K562 (cell line): ENCODE results near the gene KCNJ9. TPM values are rescaled to one million over a fixed set of nuclear protein-coding genes. Genes with fewer than 3 reads are reported as not detected.
A peak's percentile ranks its signal among the peaks of the same experiment; 100 is the strongest.

Source experiments
- ATAC-seq: fragments of 200-7000 bp; cut with Tn5 transposase; 3 replicates; pipeline ENCODE4 v1.9.1; 2020; ENCODE audit warnings: moderate library complexity
- BruUV-seq: library from RNA; stranded (reverse); fragments of 400-500 nt; replicated peaks from 2 replicates; lab custom pipeline; 2021; lab: Mats Ljungman, UMichigan
- CTCF ChIA-PET: fragments of 300-600 bp; formaldehyde crosslinking; extraction: SDS; loops from one replicate; lab custom pipeline; 2021; ENCODE audit warnings: low intra/inter-chr PET ratio; lab: Yijun Ruan, JAX
- POLR2A ChIA-PET: fragments of 300-600, 350-650 bp; sonication (Branson Sonifier 250); formaldehyde crosslinking; extraction: SDS; loops from one replicate; lab custom pipeline; 2021; ENCODE audit warnings: antibody characterized with exemption, inconsistent platforms; lab: Yijun Ruan, JAX
- DNase-seq, 4 experiments: peaks; one replicate each; pipeline versions ENCODE4 v3.0.0 to v3.0.0-alpha.2; 2011 to 2018; ENCODE audit warnings: low spot score in 3 of 4, mixed read lengths in 3 of 4; ENCODE audit errors: extremely low read depth in 1 of 4
- FAIRE-seq: peaks from 2 replicates; lab custom pipeline; 2011; peaks lifted over from hg19 to GRCh38; lab: Jason Lieb, UNC
- H2AFZ ChIP-seq: 2 replicates; pipeline ENCODE4 v1.6.0; 2011; ENCODE audit warnings: low read depth, low read length, control low read depth, inconsistent platforms
- H3K27ac ChIP-seq: fragments of 200-600 bp; 3 replicates; pipeline ENCODE4 v1.8.0; 2011; ENCODE audit warnings: low read depth, mild to moderate bottlenecking, control low read depth, inconsistent platforms, low read length, moderate library complexity, mixed read lengths; ENCODE audit errors: extremely low read depth
- H3K27me3 ChIP-seq, 2 experiments: fragments of 300-600 bp in 1 of 2; 2 replicates in 1 of 2; 3 replicates in 1 of 2; pipeline versions ENCODE4 v1.6.0 to v1.8.0; 2011; ENCODE audit warnings: inconsistent platforms in 2 of 2, low read length in 2 of 2, mild to moderate bottlenecking in 1 of 2, mixed read lengths in 1 of 2, moderate library complexity in 1 of 2; ENCODE audit not compliant: control insufficient read depth in 2 of 2, insufficient read depth in 2 of 2
- H3K36me3 ChIP-seq: fragments of 300-600 bp; 3 replicates; pipeline ENCODE4 v1.8.0; 2011; ENCODE audit warnings: mild to moderate bottlenecking, low read length, inconsistent platforms; ENCODE audit not compliant: control insufficient read depth, insufficient read depth
- H3K4me1 ChIP-seq, 2 experiments: fragments of 200-600 bp in 1 of 2; replicated peaks in 1 of 2; 2 replicates in 1 of 2; 3 replicates in 1 of 2; pipeline versions ENCODE4 v1.5.1 to v1.8.0; 2011; ENCODE audit warnings: inconsistent platforms in 2 of 2, low read length in 2 of 2, mild to moderate bottlenecking in 1 of 2, mixed read lengths in 1 of 2, moderate library complexity in 1 of 2; ENCODE audit not compliant: control insufficient read depth in 2 of 2, insufficient read depth in 2 of 2
- H3K4me2 ChIP-seq: 2 replicates; pipeline ENCODE4 v1.6.1; 2011; ENCODE audit warnings: low read length, control low read depth, inconsistent platforms, mixed read lengths; ENCODE audit not compliant: insufficient read depth
- H3K4me3 ChIP-seq: fragments of 200-600 bp; sonication (generic), shearing (Covaris generic); 2 replicates; pipeline ENCODE4 v1.5.1; 2016; ENCODE audit warnings: control low read depth, inconsistent platforms
- H3K79me2 ChIP-seq: fragments of 200-600 bp; 3 replicates; pipeline ENCODE4 v1.8.0; 2011; ENCODE audit warnings: low read length, inconsistent platforms; ENCODE audit not compliant: control insufficient read depth, insufficient read depth
- H3K9ac ChIP-seq, 2 experiments: 2 replicates each; pipeline versions ENCODE4 v1.6.0 to v1.6.1; 2011; ENCODE audit warnings: low read depth in 2 of 2, low read length in 2 of 2, control low read depth in 1 of 2, inconsistent platforms in 1 of 2, mild to moderate bottlenecking in 1 of 2, mixed read lengths in 1 of 2; ENCODE audit not compliant: insufficient read depth in 1 of 2
- H3K9me1 ChIP-seq: one replicate; pipeline ENCODE4 v1.6.0; 2011; ENCODE audit warnings: inconsistent platforms, mild to moderate bottlenecking, low read length, moderate library complexity; ENCODE audit not compliant: control insufficient read depth, insufficient read depth
- H3K9me3 ChIP-seq: replicated peaks from 2 replicates; pipeline ENCODE4 v1.5.1; 2011; ENCODE audit warnings: low read depth, low read length, inconsistent platforms; ENCODE audit not compliant: control insufficient read depth, insufficient read depth
- H4K20me1 ChIP-seq: replicated peaks from 2 replicates; pipeline ENCODE4 v1.6.1; 2011; ENCODE audit warnings: low read length, inconsistent platforms, mixed read lengths; ENCODE audit not compliant: control insufficient read depth, insufficient read depth
- CCNT2 ChIP-seq: IDR thresholded peaks from 2 replicates; pipeline ENCODE4 v1.6.1; 2011; ENCODE audit warnings: borderline replicate concordance, low read depth, mild to moderate bottlenecking, moderate library complexity, mixed read lengths, low read length; ENCODE audit not compliant: insufficient read length; ENCODE audit errors: extremely low read depth
- CREB3 ChIP-seq: fragments of 450-650 bp; conservative IDR thresholded peaks from 2 replicates; pipeline ENCODE4 v1.6.1; 2016; ENCODE audit warnings: missing genetic modification characterization, low read depth, mild to moderate bottlenecking, missing compliant biosample characterization, moderate library complexity
- ELK1 ChIP-seq: sonication (generic); formaldehyde crosslinking; IDR thresholded peaks from 2 replicates; pipeline ENCODE4 v1.8.1; 2022; ENCODE audit warnings: missing genetic modification reagents
- FOXA1 ChIP-seq: fragments of 450-650 bp; IDR thresholded peaks from 2 replicates; pipeline ENCODE4 v1.6.1; 2016; ENCODE audit warnings: mild to moderate bottlenecking, borderline replicate concordance
- ILK ChIP-seq: fragments of 450-650 bp; IDR thresholded peaks from 2 replicates; pipeline ENCODE4 v1.6.1; 2016; ENCODE audit warnings: missing genetic modification characterization, low read depth, mild to moderate bottlenecking, missing compliant biosample characterization, moderate library complexity, borderline replicate concordance
- KDM2B ChIP-seq: fragments of 250-450 bp; sonication (Bioruptor Pico); IDR thresholded peaks from 2 replicates; pipeline ENCODE4 v1.8.0; 2021; ENCODE audit warnings: mild to moderate bottlenecking, moderate library complexity
- NFIX ChIP-seq: fragments of 250-450 bp; sonication (Bioruptor Pico); IDR thresholded peaks from 2 replicates; pipeline ENCODE4 v1.4.0; 2020; ENCODE audit warnings: low read depth, mild to moderate bottlenecking, moderate library complexity
- NR2F6 ChIP-seq: fragments of 450-650 bp; formaldehyde crosslinking; IDR thresholded peaks from 2 replicates; pipeline ENCODE4 v1.4.0; 2020; ENCODE audit warnings: mild to moderate bottlenecking
- SAFB2 ChIP-seq: fragments of 200-400 bp; formaldehyde crosslinking; IDR thresholded peaks from 2 replicates; pipeline ENCODE4 v1.6.1; 2018; ENCODE audit warnings: borderline replicate concordance, low read length, low read depth, moderate library complexity; ENCODE audit not compliant: severe bottlenecking
- WGBS: fragments of 100-300 bp; shearing (Covaris generic); methylation state at CpG from one replicate; pipeline ENCODE4 v1.1.6; 2016; ENCODE audit warnings: low coverage, mixed read lengths; ENCODE audit not compliant: insufficient coverage; ENCODE audit errors: missing lambda C conversion rate; 5-methylcytosine and 5-hydroxymethylcytosine counted together
- in situ Hi-C: fragments of 300-500 bp; cut with MboI; formaldehyde crosslinking; loops from 4 replicates; pipeline ENCODE4 v1.15.0; 2018; ENCODE audit warnings: inconsistent platforms, mixed read lengths
- intact Hi-C: fragments of 100-400 bp; cut with micrococcal nuclease; formaldehyde crosslinking; loops from 2 replicates; pipeline ENCODE4 v1.14.2; 2022
- polyA plus RNA-seq, 8 experiments: library from polyadenylated mRNA; depleted of rRNA in 4 of 8; stranded (reverse) in 5 of 8; unstranded in 3 of 8; fragments of >200 nt; fragmentation: Nextera tagmentation in 2 of 8; fragmentation: Illumina TruSeq in 1 of 8; extraction: Ambion mirVana in 2 of 8; extraction: Trizol in 1 of 8; gene quantifications; 2 replicates each; pipeline versions ENCODE4 v1.2.1 to v1.2.3, GENCODE V29; 2011 to 2014; ENCODE audit warnings: inconsistent platforms in 1 of 8, missing spikeins in 1 of 8
- total RNA-seq, 7 experiments: library from RNA; depleted of rRNA in 6 of 7; stranded (reverse); fragments of >200 nt in 6 of 7; fragmentation: Illumina TruSeq in 2 of 7; extraction: Trizol in 2 of 7; gene quantifications; 2 replicates each; pipeline versions ENCODE4 v1.2.1 to v1.2.3, GENCODE V29; 2011 to 2021; ENCODE audit warnings: low replicate concordance in 1 of 7

The KCNJ9 gene
- total and polyA plus RNA-seq, 9 of the 15 experiments (the other 6 are each of a cell fraction or from before 2014, with no cell fraction given): not detected

- 0% methylated on average over 5 of the region's 5 CpGs for WGBS
- Histone ChIP-seq H4K20me1 (peaks cover 3% of the 10 kb centered on the region; the same call in 1 of the 2 replicates), H3K27me3 (peaks cover 18 to 52% of the 10 kb centered on the region in 2 experiments; a peak in 4 of 5 replicates), H3K36me3 (no peaks in the 10 kb centered on the region), H3K9ac (0 out of 4 replicates have a peak overlapping the region, but pooled peaks of 1 of the 2 experiments have one; percentile 55)
- ATAC-seq: no peak
- BruUV-seq: no TSS peak
- TF ChIP-seq CREB3 (tag) (no peak), NR2F6 (CRISPR knock-in tag) (no peak), ILK (tag) (no peak), CCNT2 (no peak), FOXA1 (no peak), KDM2B (CRISPR knock-in tag) (no peak), SAFB2 (no peak), ELK1 (CRISPR knock-in tag) (no peak), NFIX (CRISPR knock-in tag) (no peak)
- TF ChIP-seq, all 486 proteins: peak for 0
- FAIRE-seq (no peak), DNase-seq (no peak)
- intact Hi-C loops (no loop called here), in situ Hi-C loops (no loop called here)
- H3K9me3 ChIP-seq: no peaks in the 10 kb centered on the region
- H3K9me1 ChIP-seq: no peaks in the 10 kb centered on the region
- no peak overlapping the region for H3K4me2 ChIP-seq
- H2AFZ ChIP-seq: no peak overlapping the region
- no peak overlapping the region for H3K27ac ChIP-seq
- H3K79me2 ChIP-seq: no peaks in the 10 kb centered on the region
- CTCF ChIA-PET: no interaction called here
- H3K4me1 ChIP-seq: no peaks in the 10 kb centered on the region; a peak in 1 of 5 replicates
- POLR2A ChIA-PET: interaction anchor here (0.7 to 2.8 kb wide), 5 partner anchors 9 to 136 kb away, joined by 3 to 12 read pairs (median 4); partner anchors contain the start of gene KCNJ9
- H3K4me3 ChIP-seq: no peak overlapping the region
Measured at GRCh38 chr1:160063176-160063575, 18.2 kb upstream of the KCNJ9 start.
